HepG2 (cell line): ENCODE data around the gene DRC3. TPM values are rescaled to one million over a fixed set of nuclear protein-coding genes. Genes with fewer than 3 reads are reported as not detected.

ENCODE experiments used
- ATF1 ChIP-seq: IDR thresholded peaks from 2 replicates; pipeline ENCODE4 v1.6.1; 2016; ENCODE audit warnings: mild to moderate bottlenecking, control low read depth
- DMAP1 ChIP-seq: IDR thresholded peaks from 2 replicates; pipeline ENCODE4 v1.6.1; 2016
- FUBP1 ChIP-seq: sonication (generic); formaldehyde crosslinking; IDR thresholded peaks from 2 replicates; pipeline ENCODE4 v1.5.1; 2020; ENCODE audit warnings: missing genetic modification reagents, mild to moderate bottlenecking, borderline replicate concordance
- NFKB2 ChIP-seq: sonication (generic); formaldehyde crosslinking; IDR thresholded peaks from 2 replicates; pipeline ENCODE4 v1.4.0; 2020; ENCODE audit warnings: missing genetic modification reagents, borderline replicate concordance
- TERF1 ChIP-seq: sonication (generic); formaldehyde crosslinking; IDR thresholded peaks from 2 replicates; pipeline ENCODE4 v1.8.0; 2022; ENCODE audit warnings: mild to moderate bottlenecking, missing genetic modification reagents, moderate library complexity
- ZBTB40 ChIP-seq, 2 experiments: fragments of 450-650 bp in 1 of 2; sonication (generic) in 1 of 2; formaldehyde crosslinking in 1 of 2; IDR thresholded peaks; 2 replicates each; pipeline versions ENCODE4 v1.6.1 to v1.8.0; 2016 to 2022; ENCODE audit warnings: antibody characterized with exemption in 1 of 2, mild to moderate bottlenecking in 1 of 2, missing genetic modification reagents in 1 of 2
- ZFP82 ChIP-seq: sonication (generic); formaldehyde crosslinking; IDR thresholded peaks from 2 replicates; pipeline ENCODE4 v1.5.1; 2020; ENCODE audit warnings: mild to moderate bottlenecking, missing genetic modification reagents, borderline replicate concordance
- ZNF224 ChIP-seq: sonication (generic); formaldehyde crosslinking; IDR thresholded peaks from 2 replicates; pipeline ENCODE4 v1.5.0; 2020; ENCODE audit warnings: mild to moderate bottlenecking, missing genetic modification reagents
- ZNF839 ChIP-seq: sonication (generic); formaldehyde crosslinking; IDR thresholded peaks from 2 replicates; pipeline ENCODE4 v1.4.0; 2020; ENCODE audit warnings: missing genetic modification reagents, mild to moderate bottlenecking, borderline replicate concordance
- polyA plus RNA-seq, 8 experiments: library from polyadenylated mRNA; depleted of rRNA in 3 of 8; stranded (reverse) in 7 of 8; unstranded in 1 of 8; fragments of >200 nt; fragmentation: Illumina TruSeq in 4 of 8; extraction: Trizol in 4 of 8; gene quantifications; 2 replicates each; pipeline versions ENCODE4 v1.2.1 to v1.2.3, GENCODE V29; 2011 to 2016; ENCODE audit warnings: low read depth in 4 of 8, missing spikeins in 1 of 8, mixed read lengths in 1 of 8; ENCODE audit not compliant: insufficient read depth in 1 of 8
- total RNA-seq, 5 experiments: library from RNA; depleted of rRNA; stranded (reverse); fragments of >200 nt; fragmentation: Illumina TruSeq; extraction: Trizol; gene quantifications; 2 replicates each; pipeline ENCODE4 v1.2.3, GENCODE V29; 2016; ENCODE audit warnings: low read depth in 1 of 5

DRC3 gene
- total and polyA plus RNA-seq, 2 of the 13 experiments (the other 11 are each of a cell fraction or from before 2014, with no cell fraction given): 0.53 to 0.87 TPM

DNA sequence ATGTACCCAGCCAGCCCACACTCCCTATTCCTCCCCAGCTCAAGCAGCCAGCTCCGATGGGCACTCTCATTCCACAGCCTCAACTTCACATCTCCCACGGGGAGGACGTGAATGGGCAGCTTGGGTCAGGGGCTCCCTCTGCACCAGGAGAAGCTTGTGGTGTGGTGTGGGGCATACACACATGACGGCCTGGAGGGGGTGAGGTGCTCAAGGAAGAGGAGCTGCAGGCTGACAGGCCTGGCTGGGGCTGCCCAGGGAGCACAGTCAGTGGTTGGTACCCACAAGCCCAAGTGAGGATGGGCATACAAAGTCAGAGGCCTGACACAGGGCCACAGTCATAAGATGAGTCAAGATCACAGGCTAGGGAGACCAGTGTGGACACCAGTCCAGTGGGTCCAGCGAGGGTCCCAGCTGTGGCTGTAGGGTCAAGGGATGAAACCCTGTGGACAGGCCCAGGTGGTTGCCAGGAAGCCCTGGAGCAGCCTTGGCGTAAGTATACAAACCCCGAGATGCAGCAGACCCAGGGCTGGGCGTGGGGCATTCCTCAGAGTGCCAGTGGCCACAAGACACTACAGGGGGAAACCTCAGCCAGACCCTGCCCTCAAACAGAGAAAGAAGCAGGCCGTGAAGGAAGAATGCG lies 4.4 kb downstream of the DRC3 start (continued):
- TF ChIP-seq ZBTB40 (IDR thresholded peaks at IDR 0.05) (no peak), ZBTB40 (CRISPR knock-in tag; IDR thresholded peaks at IDR 0.05) (no peak), ZNF839 (no peak), ZNF224 (CRISPR knock-in tag) (no peak), ZFP82 (CRISPR knock-in tag) (no peak), FUBP1 (CRISPR knock-in tag) (no peak), NFKB2 (no peak), DMAP1 (CRISPR knock-in tag) (no peak), TERF1 (CRISPR knock-in tag) (no peak), ATF1 (CRISPR knock-in tag) (no peak)
